WTC11 (cell line): ENCODE measurements around the gene MGAT5B. TPM values are rescaled to one million over a fixed set of nuclear protein-coding genes. Genes with fewer than 3 reads are reported as not detected.

Experiments used
- ATAC-seq: fragments of 200-7000 bp; cut with Tn5 transposase; 2 replicates; pipeline ENCODE4 v1.10.0; 2021; ENCODE audit warnings: mild to moderate bottlenecking, moderate library complexity
- CTCF ChIA-PET: fragments of 300-600 bp; sonication (Branson Sonifier 250); formaldehyde crosslinking; loops from one replicate; lab custom pipeline; 2021; ENCODE audit warnings: antibody characterized with exemption; lab: Charles Lee
- POLR2A ChIA-PET: fragments of 350-600 bp; sonication (Branson Sonifier 250); formaldehyde crosslinking; loops from one replicate; lab custom pipeline; 2021; ENCODE audit warnings: antibody characterized with exemption; lab: Charles Lee
- DNase-seq: peaks from one replicate; pipeline ENCODE4 v3.0.0; 2021; ENCODE audit warnings: low spot score
- H3K27ac Mint-ChIP-seq: 2 replicates; pipeline ENCODE4 v1.8.0; 2021; ENCODE audit warnings: mixed read lengths
- H3K27me3 Mint-ChIP-seq: 2 replicates; pipeline ENCODE4 v1.8.0; 2021; ENCODE audit warnings: low read depth, mild to moderate bottlenecking, moderate library complexity, mixed read lengths
- H3K36me3 Mint-ChIP-seq: 2 replicates; pipeline ENCODE4 v1.8.0; 2021; ENCODE audit warnings: mixed read lengths
- H3K4me1 Mint-ChIP-seq: 2 replicates; pipeline ENCODE4 v1.8.0; 2022; ENCODE audit warnings: mixed read lengths
- H3K4me3 Mint-ChIP-seq: 2 replicates; pipeline ENCODE4 v1.8.0; 2021; ENCODE audit warnings: mild to moderate bottlenecking, moderate library complexity, mixed read lengths
- H3K9me3 Mint-ChIP-seq: 2 replicates; pipeline ENCODE4 v1.8.0; 2021; ENCODE audit warnings: mixed read lengths
- CBFB ChIP-seq: sonication (generic); formaldehyde crosslinking; IDR thresholded peaks from 2 replicates; pipeline ENCODE4 v1.8.1; 2022; ENCODE audit warnings: mild to moderate bottlenecking, low read depth, missing genetic modification reagents
- CREB1 ChIP-seq: sonication (generic); formaldehyde crosslinking; IDR thresholded peaks from 2 replicates; pipeline ENCODE4 v1.8.0; 2023; ENCODE audit warnings: mild to moderate bottlenecking, missing genetic modification reagents
- CTCF ChIP-seq: fragments of 200-600 bp; IDR thresholded peaks from 2 replicates; pipeline ENCODE4 v1.8.0; 2022; ENCODE audit warnings: antibody characterized with exemption
- ELF4 ChIP-seq: sonication (generic); formaldehyde crosslinking; IDR thresholded peaks from 2 replicates; pipeline ENCODE4 v1.8.1; 2022; ENCODE audit warnings: low read depth, mild to moderate bottlenecking, moderate library complexity, missing genetic modification reagents
- ESRRA ChIP-seq: sonication (generic); formaldehyde crosslinking; IDR thresholded peaks from 2 replicates; pipeline ENCODE4 v1.8.1; 2022; ENCODE audit warnings: mild to moderate bottlenecking, missing genetic modification reagents, borderline replicate concordance
- FOXJ3 ChIP-seq: sonication (generic); formaldehyde crosslinking; IDR thresholded peaks from 2 replicates; pipeline ENCODE4 v1.9.0; 2021; ENCODE audit warnings: missing genetic modification reagents, mild to moderate bottlenecking, borderline replicate concordance
- FOXK1 ChIP-seq: sonication (generic); formaldehyde crosslinking; IDR thresholded peaks from 2 replicates; pipeline ENCODE4 v1.8.0; 2022; ENCODE audit warnings: mild to moderate bottlenecking, moderate library complexity, missing genetic modification reagents
- GABPB1 ChIP-seq: sonication (generic); formaldehyde crosslinking; IDR thresholded peaks from 2 replicates; pipeline ENCODE4 v1.8.1; 2023; ENCODE audit warnings: mild to moderate bottlenecking, missing genetic modification reagents
- HMGA2 ChIP-seq: fragments of 250-450 bp; sonication (Bioruptor Pico); IDR thresholded peaks from 2 replicates; pipeline ENCODE4 v1.4.0; 2021; ENCODE audit warnings: mild to moderate bottlenecking, moderate library complexity
- IRF2 ChIP-seq: sonication (generic); formaldehyde crosslinking; IDR thresholded peaks from 2 replicates; pipeline ENCODE4 v1.8.0; 2022; ENCODE audit warnings: low read depth, missing genetic modification reagents, borderline replicate concordance
- KAT7 ChIP-seq: sonication (generic); formaldehyde crosslinking; IDR thresholded peaks from 2 replicates; pipeline ENCODE4 v1.8.1; 2023; ENCODE audit warnings: missing genetic modification reagents, mild to moderate bottlenecking, borderline replicate concordance
- RORB ChIP-seq: fragments of 250-450 bp; sonication (Bioruptor Pico); IDR thresholded peaks from 2 replicates; pipeline ENCODE4 v1.9.0; 2021; ENCODE audit warnings: mild to moderate bottlenecking
- SMAD4 ChIP-seq: sonication (generic); formaldehyde crosslinking; IDR thresholded peaks from 2 replicates; pipeline ENCODE4 v1.8.0; 2022; ENCODE audit warnings: mild to moderate bottlenecking, missing genetic modification reagents
- TEAD1 ChIP-seq: sonication (generic); formaldehyde crosslinking; IDR thresholded peaks from 2 replicates; pipeline ENCODE4 v1.8.0; 2022; ENCODE audit warnings: mild to moderate bottlenecking, missing genetic modification reagents
- TEAD4 ChIP-seq: sonication (generic); formaldehyde crosslinking; IDR thresholded peaks from 2 replicates; pipeline ENCODE4 v1.8.0; 2022; ENCODE audit warnings: mild to moderate bottlenecking, missing genetic modification reagents
- ZNF121 ChIP-seq: sonication (generic); formaldehyde crosslinking; IDR thresholded peaks from 2 replicates; pipeline ENCODE4 v1.8.0; 2023; ENCODE audit warnings: missing genetic modification reagents
- ZNF219 ChIP-seq: sonication (generic); formaldehyde crosslinking; IDR thresholded peaks from 2 replicates; pipeline ENCODE4 v1.8.0; 2023; ENCODE audit warnings: missing genetic modification reagents, mild to moderate bottlenecking, borderline replicate concordance
- ZNF232 ChIP-seq: sonication (generic); formaldehyde crosslinking; IDR thresholded peaks from 2 replicates; pipeline ENCODE4 v1.8.0; 2022; ENCODE audit warnings: mild to moderate bottlenecking, missing genetic modification reagents
- ZNF263 ChIP-seq: sonication (generic); formaldehyde crosslinking; IDR thresholded peaks from 2 replicates; pipeline ENCODE4 v1.8.1; 2022; ENCODE audit warnings: low read depth, mild to moderate bottlenecking, moderate library complexity, missing genetic modification reagents
- ZNF281 ChIP-seq: sonication (generic); formaldehyde crosslinking; IDR thresholded peaks from 2 replicates; pipeline ENCODE4 v1.8.0; 2023; ENCODE audit warnings: mild to moderate bottlenecking, missing genetic modification reagents
- ZNF671 ChIP-seq: fragments of 250-450 bp; sonication (Bioruptor Pico); IDR thresholded peaks from 2 replicates; pipeline ENCODE4 v1.8.0; 2021; ENCODE audit warnings: mild to moderate bottlenecking
- total RNA-seq: library from RNA; stranded (reverse); gene quantifications from 3 replicates; pipeline ENCODE4 v1.2.3, GENCODE V29; 2021
- TF ChIP-seq, protein P1 (sequence below): sonication (generic); formaldehyde crosslinking; IDR thresholded peaks from 2 replicates; pipeline ENCODE4 v1.8.0; 2022; ENCODE audit warnings: mild to moderate bottlenecking, missing genetic modification reagents
- TF ChIP-seq, protein P2 (sequence below): fragments of 250-450 bp; sonication (Bioruptor Pico); IDR thresholded peaks from 2 replicates; pipeline ENCODE4 v1.9.0; 2021; ENCODE audit warnings: moderate library complexity, mild to moderate bottlenecking, inconsistent platforms, borderline replicate concordance

The MGAT5B gene
- total RNA-seq, 1 experiment from 2014 or later: 11.6 TPM

DNA sequence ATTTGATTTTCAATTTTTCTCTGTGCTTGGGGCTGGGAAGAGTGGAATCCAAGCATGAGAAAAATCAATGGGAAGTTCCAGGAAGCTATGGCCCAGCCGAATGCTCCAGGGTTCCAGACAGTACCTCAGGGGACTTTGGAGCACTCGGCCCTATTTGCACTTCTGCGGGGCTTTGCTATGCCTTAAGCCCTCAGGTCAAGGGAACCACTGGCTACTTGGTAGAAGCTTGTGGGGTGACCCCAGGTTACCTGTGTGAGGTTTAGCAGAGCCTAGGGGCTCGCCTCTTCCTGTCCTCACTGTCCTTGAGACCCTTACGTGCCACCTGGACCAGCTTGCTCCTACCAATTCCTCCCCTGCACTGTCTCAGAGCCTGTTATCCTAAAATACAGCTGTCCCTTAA lies 121.3 kb downstream of the MGAT5B start:
- no peak for TF ChIP-seq IRF2 (CRISPR knock-in tag)
- no peak for TF ChIP-seq ZNF263
- no peak for TF ChIP-seq SMAD4 (CRISPR knock-in tag)
- TF ChIP-seq ZNF281 (CRISPR knock-in tag): no peak
- TF ChIP-seq TEAD1 (CRISPR knock-in tag): no peak
- no peak for TF ChIP-seq KAT7 (CRISPR knock-in tag)
- TF ChIP-seq CREB1 (CRISPR knock-in tag): no peak
- TF ChIP-seq FOXJ3 (CRISPR knock-in tag): no peak
- no peak for TF ChIP-seq ZNF232 (CRISPR knock-in tag)
- TF ChIP-seq ZNF219 (CRISPR knock-in tag): no peak
- no peak for TF ChIP-seq FOXK1 (CRISPR knock-in tag)
- TF ChIP-seq HMGA2 (CRISPR knock-in tag): no peak
- TF ChIP-seq, protein P1, sequence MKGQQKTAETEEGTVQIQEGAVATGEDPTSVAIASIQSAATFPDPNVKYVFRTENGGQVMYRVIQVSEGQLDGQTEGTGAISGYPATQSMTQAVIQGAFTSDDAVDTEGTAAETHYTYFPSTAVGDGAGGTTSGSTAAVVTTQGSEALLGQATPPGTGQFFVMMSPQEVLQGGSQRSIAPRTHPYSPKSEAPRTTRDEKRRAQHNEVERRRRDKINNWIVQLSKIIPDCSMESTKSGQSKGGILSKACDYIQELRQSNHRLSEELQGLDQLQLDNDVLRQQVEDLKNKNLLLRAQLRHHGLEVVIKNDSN: no peak
- no peak for TF ChIP-seq ZNF121 (CRISPR knock-in tag)
- no peak for TF ChIP-seq CBFB (CRISPR knock-in tag)
- no peak for TF ChIP-seq ZNF671 (CRISPR knock-in tag)
- H3K36me3 Mint-ChIP-seq: no peaks in the 10 kb centered on the region
- ChIA-PET CTCF (interaction anchor here (0.9 to 2.1 kb wide), 5 partner anchors 20 to 225 kb away, joined by 4 to 13 read pairs (median 5); partner anchors contain the start of gene MGAT5B), POLR2A (interaction anchor here (0.7 to 1.3 kb wide), 2 partner anchors 21 to 66 kb away, joined by 4 to 8 read pairs; no protein-coding TSS in a partner anchor)
- H3K4me1 Mint-ChIP-seq: peaks cover 24% of the 10 kb centered on the region
- no peak overlapping the region for H3K27ac Mint-ChIP-seq
- ATAC-seq (no peak), DNase-seq (no peak)
- no peaks in the 10 kb centered on the region for H3K27me3 Mint-ChIP-seq
- H3K9me3 Mint-ChIP-seq: no peaks in the 10 kb centered on the region
- no peak overlapping the region for H3K4me3 Mint-ChIP-seq

DNA sequence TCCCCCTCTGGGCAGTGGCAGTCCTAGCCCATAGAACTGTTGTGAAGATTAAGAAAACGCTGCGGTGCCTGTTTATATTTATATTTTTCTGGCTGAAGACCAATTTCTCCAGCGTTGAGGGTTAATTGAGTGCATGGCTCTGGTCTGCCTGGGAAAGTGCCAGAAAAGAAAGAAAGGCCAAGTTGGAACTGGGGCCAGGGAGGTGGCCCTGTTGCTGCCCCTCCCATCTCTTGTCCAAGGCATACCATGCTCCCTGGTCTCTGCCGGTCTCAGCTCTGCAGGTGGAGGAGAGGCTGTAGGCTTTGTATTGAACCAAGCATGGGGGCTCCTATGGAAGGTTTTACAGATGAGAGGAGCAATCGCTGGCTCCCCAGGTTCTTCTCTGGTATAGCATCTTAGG lies 124.7 kb downstream of the MGAT5B start:
- Mint-ChIP-seq H3K4me3 (no peak overlapping the region), H3K27me3 (no peaks in the 10 kb centered on the region), H3K36me3 (no peaks in the 10 kb centered on the region)
- CTCF ChIA-PET: interaction anchor here (2.4 kb wide), 1 partner anchor 63 kb away, joined by 9 read pairs; no protein-coding TSS in a partner anchor
- ATAC-seq: no peak
- POLR2A ChIA-PET: no interaction called here
- DNase-seq: no peak
- TF ChIP-seq TEAD4 (CRISPR knock-in tag): no peak
- TF ChIP-seq, all 79 proteins: peak for 0
- Mint-ChIP-seq H3K27ac (no peak overlapping the region), H3K4me1 (peaks cover 49% of the 10 kb centered on the region), H3K9me3 (no peaks in the 10 kb centered on the region)

DNA sequence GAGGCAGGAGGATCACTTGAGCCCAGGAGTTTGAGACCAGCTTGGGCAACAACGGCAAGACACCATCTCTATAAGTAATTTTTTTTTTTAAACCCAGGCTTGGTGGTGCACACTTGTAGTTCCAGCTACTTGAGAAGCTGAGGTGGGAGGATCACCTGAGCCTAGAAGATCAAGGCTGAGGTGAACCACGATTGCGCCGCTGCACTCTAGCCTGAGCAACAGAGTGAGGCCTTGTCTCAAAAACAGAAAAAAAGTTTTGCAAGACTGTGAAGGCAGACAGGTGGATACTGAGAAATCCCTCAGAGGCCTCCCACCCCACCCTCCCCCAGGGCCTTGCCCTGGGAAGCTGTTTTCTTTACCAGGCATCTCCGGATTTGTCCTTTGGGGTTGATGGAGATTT lies 125.4 kb downstream of the MGAT5B start:
- CTCF ChIA-PET: interaction anchor here (1.1 to 2.4 kb wide), 2 partner anchors 63 to 126 kb away, joined by 4 to 9 read pairs; partner anchors contain the start of gene MGAT5B
- ATAC-seq (no peak), DNase-seq (no peak)
- peaks cover 51% of the 10 kb centered on the region for H3K4me1 Mint-ChIP-seq
- no peak overlapping the region for H3K27ac Mint-ChIP-seq
- no peaks in the 10 kb centered on the region for H3K27me3 Mint-ChIP-seq
- TF ChIP-seq ELF4 (CRISPR knock-in tag) (no peak), CTCF (no peak), ESRRA (CRISPR knock-in tag) (no peak), GABPB1 (CRISPR knock-in tag) (no peak), RORB (CRISPR knock-in tag) (no peak)
- TF ChIP-seq, protein P2, sequence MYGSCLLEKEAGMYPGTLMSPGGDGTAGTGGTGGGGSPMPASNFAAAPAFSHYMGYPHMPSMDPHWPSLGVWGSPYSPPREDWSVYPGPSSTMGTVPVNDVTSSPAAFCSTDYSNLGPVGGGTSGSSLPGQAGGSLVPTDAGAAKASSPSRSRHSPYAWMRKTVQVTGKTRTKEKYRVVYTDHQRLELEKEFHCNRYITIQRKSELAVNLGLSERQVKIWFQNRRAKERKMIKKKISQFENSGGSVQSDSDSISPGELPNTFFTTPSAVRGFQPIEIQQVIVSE (CRISPR knock-in tag): no peak
- POLR2A ChIA-PET: no interaction called here
- no peak overlapping the region for H3K4me3 Mint-ChIP-seq
- H3K9me3 Mint-ChIP-seq: no peaks in the 10 kb centered on the region
- no peaks in the 10 kb centered on the region for H3K36me3 Mint-ChIP-seq
